Left renal cortex interstitium (tissue), 4 donors: ENCODE measurements around the gene ARHGAP20. TPM values are rescaled to one million over a fixed set of nuclear protein-coding genes. Genes with fewer than 3 reads are reported as not detected.
A peak's percentile ranks its signal among the peaks of the same experiment; 100 is the strongest.

ENCODE experiments used
- DNase-seq, 4 donors: peaks; one replicate each; pipeline ENCODE4 v3.0.0-alpha.2; 2013; ENCODE audit warnings: low read depth in 4 of 4, low spot score in 2 of 4, missing footprints in 1 of 4
- polyA plus RNA-seq, 4 donors: library from polyadenylated mRNA; unstranded; fragments of 120-200 nt; gene quantifications; one replicate each; pipeline ENCODE4 v1.2.1, GENCODE V29; 2013; ENCODE audit not compliant: insufficient read length in 4 of 4

ARHGAP20 gene
- 1 to 10 TPM; 3.9 to 5.2 (median 4.4) TPM for polyA plus RNA-seq

GRCh38 chr11:110711776-110712658 is at the start of gene ARHGAP20:
Gene ARHGAP20 (minus strand): TSS chr11:110712437. CDS start chr11:110712231, 206 bp downstream.
- DNase-seq = peak in 2 of 4 donors; percentile 18 to 24

DNA sequence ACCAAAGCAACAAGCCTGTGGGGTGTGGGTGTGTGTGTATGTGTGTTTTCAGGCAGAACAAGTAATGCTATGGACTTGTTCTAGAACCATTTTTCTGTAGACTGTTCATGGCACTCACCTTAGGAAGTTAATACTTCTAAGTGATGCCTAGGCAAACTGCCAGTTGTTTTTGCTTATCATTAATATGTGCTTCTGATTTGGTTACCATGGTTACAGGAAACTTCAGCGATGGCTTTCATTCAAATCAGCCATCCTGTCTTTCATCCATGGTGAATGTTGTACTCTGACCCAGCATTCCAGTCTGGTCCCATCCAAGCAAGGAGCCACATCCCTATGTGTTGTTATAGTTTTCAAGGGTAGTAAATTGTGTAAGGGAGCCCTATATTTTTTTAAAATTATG is 49.8 kb upstream of the ARHGAP20 start:
- no peak for DNase-seq

GRCh38 chr11:110761131-110761530 is 48.9 kb upstream of the ARHGAP20 start:
- no peak for DNase-seq

GRCh38 chr11:110759972-110760381 is 47.7 kb upstream of the ARHGAP20 start:
- no peak for DNase-seq

DNA sequence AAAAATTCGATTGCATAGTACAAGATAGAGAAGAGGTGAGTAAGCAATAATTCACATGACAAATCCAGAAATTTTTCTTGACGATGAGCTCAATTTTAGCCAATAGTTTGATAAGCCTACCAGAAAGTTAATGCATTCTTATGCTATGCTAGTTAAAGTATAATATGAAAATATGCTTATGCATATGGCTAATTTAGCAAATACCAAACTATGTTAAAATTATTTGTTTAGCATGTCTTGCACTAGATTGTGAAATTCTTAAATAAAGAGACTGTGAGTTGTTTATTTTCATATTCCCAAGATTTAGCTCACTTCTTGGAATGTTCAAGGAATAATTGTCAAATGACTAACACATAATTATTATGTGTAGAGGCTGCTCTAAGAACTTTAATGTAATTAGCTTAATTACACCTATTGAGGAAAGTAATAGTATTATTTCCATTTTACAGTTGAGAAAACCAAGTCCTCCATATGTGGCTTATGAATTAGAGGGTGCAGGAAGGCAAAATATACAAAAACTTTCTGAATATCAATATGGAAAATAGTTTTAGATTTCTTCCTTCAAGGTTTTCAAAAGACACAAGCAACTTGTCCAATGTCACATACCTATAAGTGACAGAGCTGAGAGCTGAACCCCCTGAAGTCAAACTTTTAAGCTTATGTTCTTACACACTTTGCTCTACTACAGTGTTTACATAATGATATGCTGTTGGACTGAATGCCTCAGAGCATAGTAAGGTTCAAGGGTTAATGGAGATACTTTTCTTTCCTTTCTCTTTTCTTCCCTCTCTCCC is 45.9 kb upstream of the ARHGAP20 start:
- no peak for DNase-seq

DNA sequence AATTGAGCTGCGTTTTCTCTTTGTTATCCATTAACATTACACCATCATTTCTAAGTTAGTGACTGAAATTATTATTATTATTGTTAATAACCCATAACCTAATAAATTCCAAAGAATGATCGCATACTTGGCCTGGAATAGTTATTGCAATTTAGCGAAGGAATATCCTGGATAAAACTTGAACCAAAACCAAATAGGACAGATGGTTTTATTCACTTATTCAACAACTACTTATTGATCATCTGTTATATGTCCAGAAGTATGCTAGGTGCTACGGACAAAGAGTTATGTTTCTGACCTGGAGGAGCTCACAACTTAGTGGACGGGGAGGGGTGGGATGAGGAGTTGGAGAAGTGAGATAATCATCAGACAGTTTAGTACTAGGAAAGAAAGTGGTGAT is 44.8 kb upstream of the ARHGAP20 start:
- DNase-seq = no peak

- DNase-seq = no peak
These were observed 43.7 kb upstream of the ARHGAP20 start for GRCh38 chr11:110755941-110756340.

GRCh38 chr11:110752890-110753289 is 40.7 kb upstream of the ARHGAP20 start:
- DNase-seq = no peak

- DNase-seq = no peak
These were observed 37.9 kb upstream of the ARHGAP20 start for GRCh38 chr11:110750100-110750499.

DNA sequence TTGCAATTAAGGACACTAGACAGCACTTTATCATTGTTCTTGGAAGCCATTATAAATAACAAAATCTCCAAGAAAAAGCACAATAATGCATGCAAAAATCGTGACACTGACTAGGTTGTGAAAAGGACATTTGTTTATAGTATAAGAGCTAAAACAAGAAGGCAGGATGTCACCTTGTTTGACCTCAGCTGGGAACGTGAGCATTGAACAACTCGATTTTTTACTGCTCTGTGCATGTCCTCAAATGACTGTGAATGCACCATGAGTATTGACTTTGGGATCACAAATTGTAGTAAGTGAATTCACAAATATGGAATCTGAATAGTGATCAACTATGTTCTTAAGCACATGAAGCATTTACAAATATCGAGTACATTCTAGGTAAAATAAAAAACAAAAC is 35.3 kb upstream of the ARHGAP20 start:
- DNase-seq = no peak

- no peak for DNase-seq
These were observed 26.4 kb upstream of the ARHGAP20 start for GRCh38 chr11:110738641-110739040.

DNA sequence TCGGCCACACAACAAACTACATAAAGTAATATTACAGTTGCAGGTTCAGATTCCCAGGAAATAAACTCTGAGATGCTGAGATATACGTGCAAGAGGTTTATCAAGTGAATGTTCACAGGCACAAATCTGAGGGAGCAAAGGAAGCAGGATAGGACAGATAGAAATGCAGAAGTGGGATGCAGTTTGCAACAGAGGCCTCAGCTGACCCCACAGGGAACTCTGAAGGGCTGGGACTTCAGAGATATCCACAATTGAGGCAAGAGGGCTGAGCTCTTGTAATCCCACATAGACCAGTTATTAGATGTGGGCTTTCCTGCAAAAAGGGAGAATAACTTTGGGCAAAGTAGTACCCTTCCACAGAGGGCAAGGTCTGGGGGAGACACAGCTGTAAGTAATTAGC is 25.4 kb upstream of the ARHGAP20 start:
- no peak for DNase-seq

- DNase-seq = no peak
These were observed 23.9 kb upstream of the ARHGAP20 start for GRCh38 chr11:110736171-110736553.

- peak in 1 of 4 donors; percentile 16 for DNase-seq
These were observed 23.4 kb upstream of the ARHGAP20 start for GRCh38 chr11:110735455-110736170.

GRCh38 chr11:110734790-110735189 is 22.6 kb upstream of the ARHGAP20 start:
- DNase-seq = no peak

DNA sequence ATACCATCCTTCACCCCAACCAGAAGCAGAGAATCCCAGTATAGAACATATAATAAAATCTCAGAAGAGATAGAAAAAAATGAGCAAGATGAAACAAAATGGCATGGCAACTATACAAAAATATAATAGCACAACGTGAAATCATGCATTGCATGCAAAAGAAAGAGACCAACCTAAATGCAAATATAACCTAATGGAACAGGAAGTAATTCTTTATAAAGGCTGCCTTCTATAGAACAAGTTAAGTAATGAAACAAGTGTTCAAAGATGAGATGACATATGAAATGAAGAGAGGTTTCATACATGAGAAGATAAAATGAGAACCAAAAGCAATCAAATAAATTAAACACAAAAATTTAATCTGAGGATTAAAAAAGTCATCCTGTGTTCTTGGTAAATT is 18.5 kb upstream of the ARHGAP20 start:
- no peak for DNase-seq

DNA sequence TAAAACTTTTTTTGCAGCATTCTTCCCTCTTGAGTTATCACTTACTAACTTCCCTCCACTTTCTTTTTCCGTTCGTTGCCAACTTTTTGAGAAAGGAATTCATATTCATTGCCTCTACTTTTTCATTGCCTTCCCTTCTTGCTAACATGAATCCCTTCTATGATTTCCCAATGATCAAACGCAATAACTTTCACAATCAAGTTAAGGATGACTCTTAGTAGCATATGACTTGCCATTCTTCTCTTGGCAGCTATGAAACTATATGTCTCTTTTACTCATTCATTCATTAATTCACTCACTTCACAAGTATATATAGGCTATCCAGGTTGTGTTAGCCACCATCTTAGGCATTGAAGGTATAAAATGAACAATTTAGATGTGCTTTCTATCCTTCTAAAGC is 16.6 kb upstream of the ARHGAP20 start:
- DNase-seq = no peak

- DNase-seq = no peak
These were observed 16.2 kb upstream of the ARHGAP20 start for GRCh38 chr11:110728476-110728875.

- DNase-seq = no peak
These were observed 12.1 kb upstream of the ARHGAP20 start for GRCh38 chr11:110724358-110724757.

DNA sequence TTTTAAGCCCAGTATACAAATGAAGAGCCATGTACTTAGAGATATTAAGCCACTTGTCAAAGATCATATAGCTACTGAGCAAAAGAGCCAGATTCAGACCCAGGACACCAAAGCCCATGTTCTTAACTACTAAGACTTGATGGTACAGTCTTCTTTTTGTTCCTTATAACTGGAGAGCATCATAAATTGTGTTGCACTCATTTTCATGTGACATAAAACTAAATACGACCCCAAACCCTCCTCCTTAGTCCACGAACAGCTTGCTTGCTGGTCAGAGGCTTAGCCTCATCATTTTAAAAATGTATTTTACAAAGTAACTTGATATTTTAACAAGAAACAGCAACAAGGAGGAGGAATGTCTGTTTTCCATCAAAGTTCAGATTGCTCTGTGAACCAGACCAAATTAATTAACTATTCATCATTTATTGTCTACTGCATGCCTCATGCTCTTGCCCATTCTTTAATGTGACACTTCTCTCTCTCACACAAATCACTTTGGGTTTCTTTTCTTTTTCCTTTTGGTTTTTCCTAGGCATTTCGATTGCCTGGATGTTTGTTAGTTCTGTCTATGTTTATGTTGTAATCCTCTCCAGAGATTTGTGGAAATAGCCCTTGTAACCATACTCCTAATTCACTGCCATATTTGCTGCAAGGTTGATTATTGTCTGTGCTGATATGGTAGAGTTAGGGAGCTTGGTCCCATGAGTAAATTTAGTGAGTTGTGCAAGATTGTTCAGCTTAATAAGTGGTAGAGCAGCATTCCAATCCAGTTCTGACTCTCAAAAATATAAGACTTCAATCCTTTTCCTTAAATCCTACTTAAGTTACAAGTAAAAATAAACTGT is 8.4 kb upstream of the ARHGAP20 start:
- DNase-seq = no peak
